Thyroid gland (tissue), 4 donors: ENCODE results near the gene DGCR8. TPM values are rescaled to one million over a fixed set of nuclear protein-coding genes. Genes with fewer than 3 reads are reported as not detected.

Experiments
- DNase-seq, 2 donors: peaks; one replicate each; pipeline ENCODE4 v3.0.0-alpha.2; 2019
- H3K27ac ChIP-seq, 3 donors: fragments of 200-600 bp; sonication (generic); 1 replicate in 2 of 3; 2 replicates in 1 of 3; pipeline ENCODE4 v1.5.1; 2016 to 2019; ENCODE audit warnings: mild to moderate bottlenecking in 1 of 3, moderate library complexity in 1 of 3
- H3K27me3 ChIP-seq: fragments of 200-600 bp; sonication (generic); one replicate; pipeline ENCODE4 v1.5.1; 2019
- H3K36me3 ChIP-seq, 2 donors: fragments of 200-600 bp; sonication (generic); one replicate each; pipeline ENCODE4 v1.5.1; 2016 to 2019
- H3K4me1 ChIP-seq, 2 donors: fragments of 200-600 bp; sonication (generic); one replicate each; pipeline ENCODE4 v1.5.1; 2017 to 2019
- H3K4me3 ChIP-seq, 3 donors: fragments of 200-600 bp; sonication (generic); replicated peaks in 1 of 3; 1 replicate in 2 of 3; 2 replicates in 1 of 3; pipeline ENCODE4 v1.5.1; 2016; ENCODE audit warnings: mild to moderate bottlenecking in 1 of 3
- H3K9me3 ChIP-seq: fragments of 200-600 bp; sonication (generic); one replicate; pipeline ENCODE4 v1.5.1; 2017
- CTCF ChIP-seq, 6 experiments: fragments of 200-600 bp in 3 of 6; fragments of 450-650 bp in 3 of 6; sonication (generic) in 3 of 6; IDR thresholded peaks; one replicate each; pipeline ENCODE4 v1.5.1; 2016 to 2019; ENCODE audit warnings: antibody characterized with exemption in 6 of 6, mild to moderate bottlenecking in 2 of 6, inconsistent platforms in 1 of 6, moderate library complexity in 1 of 6
- POLR2A ChIP-seq, 2 donors: fragments of 450-650 bp; IDR thresholded peaks; one replicate each; pipeline ENCODE4 v1.6.1; 2017; ENCODE audit warnings: antibody characterized with exemption in 2 of 2, mild to moderate bottlenecking in 2 of 2, moderate library complexity in 1 of 2
- WGBS, 2 donors: methylation state at CpG; one replicate each; pipeline ENCODE4 v1.1.5; 2017; 5-methylcytosine and 5-hydroxymethylcytosine counted together
- intact Hi-C: fragments of 100-400 bp; cut with DNase I; formaldehyde crosslinking; loops from one replicate; pipeline ENCODE4 v1.15.1; 2023
- total RNA-seq, 4 donors: library from RNA; depleted of rRNA; stranded (reverse); fragments of >200 nt; gene quantifications; one replicate each; pipeline ENCODE4 v1.2.3, GENCODE V29; 2016

The DGCR8 gene
- 10 to 100 TPM; 28.9 to 48.8 (median 31.5) TPM for total RNA-seq

GRCh38 chr22:20079745-20080444 lies at the start of gene DGCR8:
TSS of gene DGCR8 (plus strand) at chr22:20080241. CDS start at chr22:20085964, 5,723 bp downstream.
- Histone ChIP-seq H3K9me3 (no peaks in the 10 kb centered on the region), H3K27ac (peak within 1 kb of the TSS; percentile 76 to 84 (median 83)), H3K4me3 (peak within 1 kb of the TSS in 2 of 3 donors; percentile 64 to 78), H3K36me3 (no peaks in the 10 kb centered on the region), H3K4me1 (peaks cover 43 to 46% of the 10 kb centered on the region in 2 donors), H3K27me3 (no peaks in the 10 kb centered on the region)
- WGBS, 2 donors, result 0% methylated on average over 2 to 4 of the region's 100 CpGs
- peak; percentile 92 to 96 for DNase-seq
- intact Hi-C loops, result no loop called here
- TF ChIP-seq CTCF (IDR thresholded peaks at IDR 0.05) (no peak), POLR2A (IDR thresholded peaks at IDR 0.05) (peak in 1 of 2 donors; percentile 75)

GRCh38 chr22:20031732-20032406 lies 48.2 kb upstream of the DGCR8 start:
- Histone ChIP-seq H3K27me3 (no peaks in the 10 kb centered on the region), H3K4me1 (peaks cover 25 to 41% of the 10 kb centered on the region in 2 donors), H3K4me3 (no peak overlapping the region), H3K9me3 (no peaks in the 10 kb centered on the region), H3K36me3 (peaks cover 2 to 5% of the 10 kb centered on the region in 2 donors), H3K27ac (peak overlapping the region in 2 of 3 donors; percentile 67 to 75)
- WGBS, 2 donors, result 80 to 92% methylated on average over 1 to 13 of the region's 16 CpGs
- TF ChIP-seq POLR2A (IDR thresholded peaks at IDR 0.05) (no peak), CTCF (IDR thresholded peaks at IDR 0.05) (no peak)
- no peak for DNase-seq
- intact Hi-C loops, result no loop called here

- no peak for TF ChIP-seq POLR2A (IDR thresholded peaks at IDR 0.05)
- no peak for TF ChIP-seq CTCF (IDR thresholded peaks at IDR 0.05)
- no peak overlapping the region for H3K4me3 ChIP-seq
- peak; percentile 49 to 61 for DNase-seq
- peak overlapping the region; percentile 67 to 83 (median 75) for H3K27ac ChIP-seq
- peaks cover 5 to 11% of the 10 kb centered on the region in 2 donors for H3K36me3 ChIP-seq
- peaks cover 25 to 41% of the 10 kb centered on the region in 2 donors for H3K4me1 ChIP-seq
- H3K27me3 ChIP-seq, result no peaks in the 10 kb centered on the region
- 88 to 100% methylated on average over 4 to 7 of the region's 7 CpGs for WGBS, 2 donors
- intact Hi-C loops, result no loop called here
- no peaks in the 10 kb centered on the region for H3K9me3 ChIP-seq
Measured at GRCh38 chr22:20032407-20032991, 47.5 kb upstream of the DGCR8 start.

GRCh38 chr22:20033045-20033706 lies 46.9 kb upstream of the DGCR8 start:
- TF ChIP-seq POLR2A (IDR thresholded peaks at IDR 0.05), result no peak
- peaks cover 5 to 18% of the 10 kb centered on the region in 2 donors for H3K36me3 ChIP-seq
- peaks cover 25 to 41% of the 10 kb centered on the region in 2 donors for H3K4me1 ChIP-seq
- 43 to 87% methylated on average over 3 to 9 of the region's 14 CpGs for WGBS, 2 donors
- H3K4me3 ChIP-seq, result no peak overlapping the region
- H3K27ac ChIP-seq, result peak overlapping the region; percentile 67 to 83 (median 75)
- no peaks in the 10 kb centered on the region for H3K9me3 ChIP-seq
- peak; percentile 81 to 89 for DNase-seq
- intact Hi-C loops, result no loop called here
- no peaks in the 10 kb centered on the region for H3K27me3 ChIP-seq

- Histone ChIP-seq H3K9me3 (no peaks in the 10 kb centered on the region), H3K36me3 (peaks cover 9 to 24% of the 10 kb centered on the region in 2 donors), H3K27me3 (no peaks in the 10 kb centered on the region), H3K4me3 (no peak overlapping the region), H3K4me1 (peaks cover 25 to 35% of the 10 kb centered on the region in 2 donors), H3K27ac (peak overlapping the region; percentile 67 to 83 (median 75))
- intact Hi-C loops, result no loop called here
- no peak for DNase-seq
- 76 to 79% methylated on average over 5 of the region's 5 CpGs for WGBS, 2 donors
- TF ChIP-seq POLR2A (IDR thresholded peaks at IDR 0.05) (no peak), CTCF (IDR thresholded peaks at IDR 0.05) (no peak)
Measured at GRCh38 chr22:20034143-20034542, 45.9 kb upstream of the DGCR8 start.
